ENCODE measurements around the gene SUSD4.

SUSD4 gene

DNA sequence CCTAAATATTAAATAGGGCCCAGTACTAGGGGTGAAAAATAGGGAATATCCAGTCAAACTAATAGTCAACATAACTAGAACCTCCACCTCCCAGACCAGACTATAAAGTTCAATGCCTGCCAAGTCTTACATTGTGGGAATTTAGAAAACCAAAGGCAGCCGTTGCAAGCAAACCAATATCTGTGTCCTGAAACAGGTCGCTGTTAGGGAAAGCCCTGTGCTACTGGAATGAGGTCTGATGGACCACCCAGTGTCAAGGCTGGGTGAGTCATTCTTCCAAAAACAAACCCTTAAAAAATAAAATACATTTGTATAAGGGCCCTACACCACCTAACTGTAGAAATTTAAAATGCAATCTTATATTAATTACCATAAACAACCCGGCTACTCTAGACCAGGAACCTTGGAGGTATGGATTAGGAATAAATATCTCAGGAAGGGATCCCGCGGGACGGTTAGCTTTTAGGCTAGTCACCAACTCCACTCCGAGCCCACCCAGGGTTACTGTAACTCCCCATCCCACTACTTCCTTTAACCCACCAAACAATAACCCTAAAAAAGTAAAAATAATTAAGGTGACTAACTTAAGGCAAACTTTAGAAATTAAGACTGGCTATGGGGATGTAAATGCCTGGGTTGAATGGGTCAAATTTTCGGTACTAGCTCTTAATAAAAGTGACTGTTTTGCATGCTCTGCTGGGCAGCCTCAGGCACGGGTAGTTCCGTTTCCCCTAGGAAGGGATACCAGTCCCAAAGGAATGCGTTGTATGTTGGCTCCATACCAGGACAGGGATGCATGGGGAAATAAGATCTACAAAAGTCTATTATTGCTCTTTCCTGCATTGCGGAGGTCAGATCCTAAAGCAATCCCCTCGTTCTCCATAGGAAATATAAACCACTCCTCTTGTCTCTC is 155.6 kb downstream of the SUSD4 start:
- H3K27ac ChIP-seq: no peak overlapping the region
- TF ChIP-seq, protein P1, sequence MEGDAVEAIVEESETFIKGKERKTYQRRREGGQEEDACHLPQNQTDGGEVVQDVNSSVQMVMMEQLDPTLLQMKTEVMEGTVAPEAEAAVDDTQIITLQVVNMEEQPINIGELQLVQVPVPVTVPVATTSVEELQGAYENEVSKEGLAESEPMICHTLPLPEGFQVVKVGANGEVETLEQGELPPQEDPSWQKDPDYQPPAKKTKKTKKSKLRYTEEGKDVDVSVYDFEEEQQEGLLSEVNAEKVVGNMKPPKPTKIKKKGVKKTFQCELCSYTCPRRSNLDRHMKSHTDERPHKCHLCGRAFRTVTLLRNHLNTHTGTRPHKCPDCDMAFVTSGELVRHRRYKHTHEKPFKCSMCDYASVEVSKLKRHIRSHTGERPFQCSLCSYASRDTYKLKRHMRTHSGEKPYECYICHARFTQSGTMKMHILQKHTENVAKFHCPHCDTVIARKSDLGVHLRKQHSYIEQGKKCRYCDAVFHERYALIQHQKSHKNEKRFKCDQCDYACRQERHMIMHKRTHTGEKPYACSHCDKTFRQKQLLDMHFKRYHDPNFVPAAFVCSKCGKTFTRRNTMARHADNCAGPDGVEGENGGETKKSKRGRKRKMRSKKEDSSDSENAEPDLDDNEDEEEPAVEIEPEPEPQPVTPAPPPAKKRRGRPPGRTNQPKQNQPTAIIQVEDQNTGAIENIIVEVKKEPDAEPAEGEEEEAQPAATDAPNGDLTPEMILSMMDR (conservative IDR thresholded peaks at IDR 0.05): no peak

- TF ChIP-seq, protein P1 (conservative IDR thresholded peaks at IDR 0.05): no peak
- no peak overlapping the region for H3K27ac ChIP-seq
Measured at GRCh38 chr1:223207293-223208066, 156.5 kb downstream of the SUSD4 start.

- TF ChIP-seq, protein P1 (conservative IDR thresholded peaks at IDR 0.05): no peak
- no peak overlapping the region for H3K27ac ChIP-seq
Measured at GRCh38 chr1:223204424-223204823, 159.6 kb downstream of the SUSD4 start.

DNA sequence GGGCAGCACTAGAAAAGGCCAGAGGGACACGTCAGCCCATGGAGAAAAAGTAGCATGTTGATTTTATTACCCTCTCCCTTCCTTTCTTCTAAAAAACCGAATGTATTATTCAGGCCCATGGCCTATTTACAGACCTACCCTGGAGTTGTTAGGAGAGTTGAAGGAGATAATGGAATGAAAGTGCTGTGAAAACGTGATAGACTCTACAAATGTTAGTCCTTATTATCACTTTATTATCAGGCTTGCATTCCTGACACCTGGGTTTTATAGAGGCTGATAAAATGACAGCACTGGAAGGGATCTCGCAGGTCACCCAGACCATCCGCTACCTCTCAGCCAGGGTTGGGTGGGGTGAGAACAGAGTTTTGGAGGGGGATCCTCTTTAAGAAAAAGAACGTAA is 160.3 kb downstream of the SUSD4 start:
- TF ChIP-seq, protein P1 (conservative IDR thresholded peaks at IDR 0.05): no peak

GRCh38 chr1:223203034-223203408 is 161.0 kb downstream of the SUSD4 start:
- TF ChIP-seq, protein P1 (conservative IDR thresholded peaks at IDR 0.05): no peak
- H3K27ac ChIP-seq: no peak overlapping the region

More for the DNA sequence above, 160.3 kb downstream of the SUSD4 start:
- no peak overlapping the region for H3K27ac ChIP-seq

DNA sequence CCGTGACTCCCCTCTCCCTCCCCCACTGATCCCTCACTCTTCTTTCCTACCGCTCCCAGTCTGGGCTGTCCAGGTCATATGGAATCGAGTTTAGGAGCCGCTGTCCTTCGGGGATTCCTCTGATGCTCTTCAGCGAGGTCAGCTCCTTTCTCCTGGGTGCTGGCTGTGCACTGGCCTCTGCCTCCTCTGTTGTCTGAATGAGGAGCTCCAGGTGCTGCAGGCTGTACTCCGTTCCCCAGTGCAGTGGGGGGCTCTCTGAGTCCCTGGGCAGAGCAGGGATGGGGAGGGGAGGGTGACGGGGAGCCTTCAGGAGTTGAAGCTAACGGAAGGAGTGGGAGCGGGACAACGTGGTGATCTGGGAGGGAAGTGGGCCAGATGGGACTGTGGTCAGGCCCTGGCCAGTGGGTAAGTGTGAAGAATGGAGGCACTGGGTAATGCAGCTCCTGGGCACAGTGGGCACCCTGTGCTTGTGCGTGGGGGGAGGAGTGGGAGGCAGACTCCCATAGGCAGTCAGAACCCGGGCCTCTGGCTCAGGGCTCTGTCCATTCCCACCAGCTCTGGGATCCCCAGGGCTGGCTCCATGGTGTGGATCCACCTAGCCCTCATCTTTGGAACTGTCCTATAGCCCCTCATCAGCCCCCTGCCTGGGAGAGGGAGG is 161.5 kb downstream of the SUSD4 start:
- H3K27ac ChIP-seq: no peak overlapping the region
- TF ChIP-seq, protein P1 (conservative IDR thresholded peaks at IDR 0.05): no peak

- TF ChIP-seq, protein P1 (conservative IDR thresholded peaks at IDR 0.05): no peak
- no peak overlapping the region for H3K27ac ChIP-seq
Measured at GRCh38 chr1:223201967-223202366, 162.0 kb downstream of the SUSD4 start.
